Keratinocyte (primary cell): ENCODE results near the gene KLF14.

Experiments used
- EZH2 ChIP-seq: IDR thresholded peaks from one replicate; pipeline ENCODE4 v1.6.1; 2012; ENCODE audit warnings: inconsistent platforms, mild to moderate bottlenecking, low read length, moderate library complexity
- TF ChIP-seq, protein P1 (sequence below), 3 experiments: IDR thresholded peaks in 1 of 3; conservative IDR thresholded peaks in 1 of 3; optimal IDR thresholded peaks in 1 of 3; 2 replicates in 2 of 3; 3 replicates in 1 of 3; pipeline versions ENCODE3 to v1.5.1; 2011; ENCODE audit warnings: low read length in 3 of 3, mild to moderate bottlenecking in 3 of 3, moderate library complexity in 2 of 3, control low read depth in 1 of 3, inconsistent platforms in 1 of 3; ENCODE audit not compliant: insufficient read depth in 2 of 3; ENCODE audit errors: extremely low read depth in 1 of 3

DNA sequence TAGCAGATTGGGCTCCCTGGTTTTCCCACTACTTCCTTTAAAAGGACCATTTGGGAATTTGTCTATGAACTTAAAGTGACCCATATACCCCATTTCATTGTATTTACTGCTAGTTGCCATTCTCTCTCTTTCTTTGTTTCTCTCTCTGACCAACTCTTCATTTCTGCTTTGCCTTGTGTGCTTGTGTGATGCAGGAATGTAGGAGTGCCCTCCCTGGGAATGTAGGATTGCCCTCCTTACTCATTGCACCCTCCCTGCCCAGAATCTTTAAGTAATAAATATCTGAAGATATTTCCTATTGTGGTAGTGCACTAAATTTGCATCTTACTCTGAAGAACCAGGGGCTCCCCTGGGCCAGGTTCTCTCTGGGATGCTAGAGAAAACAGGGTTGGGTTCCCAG lies 47.3 kb upstream of the KLF14 start:
- TF ChIP-seq, protein P1, sequence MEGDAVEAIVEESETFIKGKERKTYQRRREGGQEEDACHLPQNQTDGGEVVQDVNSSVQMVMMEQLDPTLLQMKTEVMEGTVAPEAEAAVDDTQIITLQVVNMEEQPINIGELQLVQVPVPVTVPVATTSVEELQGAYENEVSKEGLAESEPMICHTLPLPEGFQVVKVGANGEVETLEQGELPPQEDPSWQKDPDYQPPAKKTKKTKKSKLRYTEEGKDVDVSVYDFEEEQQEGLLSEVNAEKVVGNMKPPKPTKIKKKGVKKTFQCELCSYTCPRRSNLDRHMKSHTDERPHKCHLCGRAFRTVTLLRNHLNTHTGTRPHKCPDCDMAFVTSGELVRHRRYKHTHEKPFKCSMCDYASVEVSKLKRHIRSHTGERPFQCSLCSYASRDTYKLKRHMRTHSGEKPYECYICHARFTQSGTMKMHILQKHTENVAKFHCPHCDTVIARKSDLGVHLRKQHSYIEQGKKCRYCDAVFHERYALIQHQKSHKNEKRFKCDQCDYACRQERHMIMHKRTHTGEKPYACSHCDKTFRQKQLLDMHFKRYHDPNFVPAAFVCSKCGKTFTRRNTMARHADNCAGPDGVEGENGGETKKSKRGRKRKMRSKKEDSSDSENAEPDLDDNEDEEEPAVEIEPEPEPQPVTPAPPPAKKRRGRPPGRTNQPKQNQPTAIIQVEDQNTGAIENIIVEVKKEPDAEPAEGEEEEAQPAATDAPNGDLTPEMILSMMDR (optimal IDR thresholded peaks at IDR 0.05 in 1 of 3, IDR thresholded peaks at IDR 0.05 in 1 of 3, conservative IDR thresholded peaks at IDR 0.05 in 1 of 3; ENCODE audit: extremely low read depth in 1 of 3, insufficient read depth in 2 of 3, low read length in 3 of 3) = no peak
- no peak for TF ChIP-seq EZH2
